T-helper 2 cell treated with Interferon-gamma antibody and Interleukin-4, amounts not matched to agents 5 μg/mL and 100 μg/mL, for 36 hours (primary cell): ENCODE results near the gene PDCD2L.
A peak's percentile ranks its signal among the peaks of the same experiment; 100 is the strongest.
"Not testable (repeated sequence)": the region's sequence is repeated elsewhere in the genome, so short reads cannot be mapped to it uniquely, and the experiment has no call there.

Experiments used
- DNase-seq: peaks from one replicate; pipeline ENCODE4 v3.0.0; 2021; ENCODE audit warnings: low spot score
- H3K27ac Mint-ChIP-seq: one replicate; pipeline ENCODE4 v1.8.0; 2021; ENCODE audit warnings: mild to moderate bottlenecking, mixed read lengths
- H3K27me3 Mint-ChIP-seq: one replicate; pipeline ENCODE4 v1.8.0; 2021; ENCODE audit warnings: low read depth, mixed read lengths
- H3K36me3 Mint-ChIP-seq: one replicate; pipeline ENCODE4 v1.8.0; 2021; ENCODE audit warnings: low read depth, mixed read lengths
- H3K4me1 Mint-ChIP-seq: one replicate; pipeline ENCODE4 v1.8.0; 2021; ENCODE audit warnings: low read depth, mixed read lengths
- H3K4me3 Mint-ChIP-seq: one replicate; pipeline ENCODE4 v1.8.0; 2022; ENCODE audit warnings: mild to moderate bottlenecking, moderate library complexity, mixed read lengths
- H3K9me3 Mint-ChIP-seq: one replicate; pipeline ENCODE4 v1.8.0; 2021; ENCODE audit warnings: mixed read lengths

Gene PDCD2L

DNA sequence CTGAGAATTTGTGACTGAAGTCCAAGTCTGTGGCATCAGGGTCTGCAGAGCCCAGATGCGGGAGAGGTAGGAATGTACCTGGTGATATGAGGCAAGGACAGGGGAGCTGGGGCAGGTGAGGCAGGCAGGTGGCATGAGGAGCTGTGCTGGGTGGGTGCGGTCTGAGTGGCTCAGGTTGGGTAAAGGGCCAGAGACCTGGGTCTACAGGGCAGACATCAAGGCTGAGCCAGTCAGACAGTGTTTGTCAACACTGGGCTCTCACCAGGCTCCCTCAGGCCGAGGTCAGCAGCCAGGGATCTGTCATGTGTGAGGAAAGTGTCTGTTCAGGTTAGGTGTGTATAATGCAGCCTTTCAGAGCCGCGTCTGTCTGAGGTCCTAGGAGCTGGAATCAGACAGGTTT lies 20.6 kb upstream of the PDCD2L start:
- H3K9me3 Mint-ChIP-seq = no peaks in the 10 kb centered on the region
- peaks cover 4% of the 10 kb centered on the region for H3K4me1 Mint-ChIP-seq
- H3K27me3 Mint-ChIP-seq = no peaks in the 10 kb centered on the region
- peaks cover 74% of the 10 kb centered on the region for H3K36me3 Mint-ChIP-seq
- DNase-seq = no peak
- H3K4me3 Mint-ChIP-seq = no peak overlapping the region
- H3K27ac Mint-ChIP-seq = no peak overlapping the region

DNA sequence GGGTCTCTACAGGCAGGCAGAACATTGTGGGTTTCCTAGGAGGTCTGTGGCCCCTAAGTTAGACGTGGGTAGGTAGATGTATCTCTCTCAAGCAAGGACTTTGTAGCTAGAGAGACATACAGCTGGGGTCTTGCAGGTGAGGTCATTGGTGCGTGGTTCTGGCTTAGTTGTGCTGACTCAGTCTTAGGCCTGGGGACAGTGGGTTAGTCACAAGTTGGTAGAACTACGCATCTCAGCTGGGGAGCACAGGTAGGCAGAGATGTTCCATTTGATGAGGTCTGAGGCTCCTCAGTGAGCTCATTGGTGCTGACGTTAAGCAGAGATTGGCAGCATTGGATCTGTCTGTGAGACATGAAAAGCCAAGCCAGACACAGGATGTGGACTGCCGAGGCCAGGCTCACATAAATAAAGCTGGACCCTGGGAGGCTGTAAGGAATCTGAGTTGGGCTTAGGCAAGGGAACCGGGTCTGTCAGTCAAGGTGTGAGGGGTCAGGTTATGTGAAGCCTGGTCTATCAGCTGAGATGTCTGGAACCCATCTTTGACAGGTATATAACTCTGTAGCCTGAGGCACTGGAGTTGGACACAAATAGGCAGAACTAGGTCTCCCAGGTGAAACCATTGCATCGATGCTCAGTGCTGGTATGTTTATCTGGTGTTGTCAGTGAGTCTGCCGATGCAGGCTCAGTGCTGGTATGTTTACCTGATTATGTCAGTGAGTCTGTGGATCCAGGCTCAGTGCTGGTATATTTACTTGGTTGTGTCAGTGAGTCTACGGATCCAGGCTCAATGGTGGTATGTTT lies 17.4 kb upstream of the PDCD2L start:
- Mint-ChIP-seq H3K36me3 (peaks cover 55% of the 10 kb centered on the region), H3K4me1 (peaks cover 2% of the 10 kb centered on the region), H3K27me3 (no peaks in the 10 kb centered on the region), H3K27ac (no peak overlapping the region), H3K9me3 (no peaks in the 10 kb centered on the region), H3K4me3 (no peak overlapping the region)
- DNase-seq = no peak

DNA sequence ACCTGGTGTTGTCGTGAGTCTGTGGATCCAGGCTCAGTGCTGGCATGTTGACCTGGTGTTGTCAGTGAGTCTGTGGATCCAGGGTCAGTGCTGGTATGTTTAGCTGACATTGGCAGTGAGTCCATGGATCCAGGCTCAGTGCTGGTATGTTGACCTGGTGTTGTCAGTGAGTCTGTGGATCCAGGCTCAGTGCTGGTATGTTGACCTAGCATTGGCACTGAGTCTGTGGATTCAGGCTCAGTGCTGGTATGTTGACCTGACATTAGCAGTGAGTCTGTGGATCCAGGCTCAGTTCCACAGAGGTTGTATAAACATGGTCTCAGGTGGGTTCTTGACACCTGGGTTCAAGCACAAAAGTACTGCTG lies 16.8 kb upstream of the PDCD2L start:
- DNase-seq = no peak
- H3K27me3 Mint-ChIP-seq = no peaks in the 10 kb centered on the region
- H3K4me1 Mint-ChIP-seq = peaks cover 2% of the 10 kb centered on the region
- H3K36me3 Mint-ChIP-seq = peaks cover 49% of the 10 kb centered on the region
- no peak overlapping the region for H3K4me3 Mint-ChIP-seq
- no peaks in the 10 kb centered on the region for H3K9me3 Mint-ChIP-seq
- no peak overlapping the region for H3K27ac Mint-ChIP-seq

DNA sequence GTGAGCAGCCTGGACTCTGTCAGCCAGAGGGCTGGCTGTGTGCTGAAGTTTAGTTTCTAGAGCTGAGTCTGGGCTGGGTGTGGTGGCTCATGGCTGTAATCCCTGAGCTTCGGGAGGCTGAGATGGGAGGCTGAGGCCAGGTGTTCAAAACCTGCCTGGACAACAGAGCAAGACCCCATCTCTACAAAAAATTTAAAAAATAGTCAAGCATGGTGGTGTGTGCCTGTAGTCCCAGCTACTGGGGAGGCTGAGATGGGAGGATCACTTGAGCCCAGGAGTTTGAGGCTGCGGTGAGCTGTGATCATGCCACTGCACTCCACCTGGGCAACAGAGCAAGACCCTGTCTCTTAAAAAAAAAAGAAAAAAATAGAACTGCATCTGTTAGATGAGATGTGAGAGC lies 15.5 kb upstream of the PDCD2L start:
- not testable (repeated sequence) for H3K4me1 Mint-ChIP-seq, DNase-seq, H3K27me3 Mint-ChIP-seq, H3K4me3 Mint-ChIP-seq, H3K9me3 Mint-ChIP-seq, H3K27ac Mint-ChIP-seq
- peaks cover 36% of the 10 kb centered on the region for H3K36me3 Mint-ChIP-seq

DNA sequence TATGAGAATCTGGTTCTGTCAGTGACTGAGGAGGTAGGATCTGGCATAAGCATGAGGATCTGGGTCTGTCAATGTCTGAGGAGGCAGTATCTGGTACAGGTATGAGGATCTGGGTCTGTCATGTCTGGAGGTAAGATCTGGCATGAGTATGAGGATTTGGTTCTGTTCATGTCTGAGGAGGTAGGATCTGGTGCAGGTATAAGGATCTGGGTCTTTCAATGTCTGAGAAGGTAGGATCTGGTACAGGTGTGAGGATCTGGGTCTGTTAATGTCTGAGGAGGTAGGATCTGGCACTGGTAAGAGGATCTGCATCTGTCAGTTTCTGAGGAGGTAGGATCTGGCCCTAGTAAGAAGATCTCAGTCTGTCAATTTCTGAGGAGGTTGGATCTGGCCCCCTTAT lies 12.4 kb upstream of the PDCD2L start:
- Mint-ChIP-seq H3K4me1 (no peaks in the 10 kb centered on the region), H3K27ac (no peak overlapping the region), H3K36me3 (peaks cover 22% of the 10 kb centered on the region), H3K9me3 (no peaks in the 10 kb centered on the region), H3K4me3 (no peak overlapping the region), H3K27me3 (no peaks in the 10 kb centered on the region)
- DNase-seq = no peak

DNA sequence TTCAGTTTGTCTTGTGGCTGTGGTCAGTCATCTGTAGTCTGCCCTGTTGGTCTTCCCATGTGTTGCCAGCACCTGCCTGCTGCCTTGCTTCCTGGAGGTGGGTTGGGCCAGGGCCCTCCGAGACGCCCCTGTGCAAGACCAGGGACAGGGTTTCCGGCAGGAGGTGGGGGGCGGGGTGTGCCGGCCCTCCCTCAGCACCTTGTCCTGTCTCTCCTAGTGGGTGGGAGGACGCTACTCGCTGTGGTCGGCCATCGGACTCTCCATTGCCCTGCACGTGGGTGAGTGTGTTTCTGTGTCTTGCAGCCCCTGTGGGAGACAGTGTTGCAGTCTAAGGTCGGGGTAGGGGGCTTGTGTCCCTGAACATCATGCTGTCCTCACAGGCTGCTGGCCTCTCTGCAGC lies 11.2 kb upstream of the PDCD2L start:
- Mint-ChIP-seq H3K27ac (no peak overlapping the region), H3K9me3 (no peaks in the 10 kb centered on the region), H3K36me3 (peaks cover 25% of the 10 kb centered on the region), H3K4me1 (no peaks in the 10 kb centered on the region), H3K4me3 (no peak overlapping the region), H3K27me3 (no peaks in the 10 kb centered on the region)
- DNase-seq = no peak

DNA sequence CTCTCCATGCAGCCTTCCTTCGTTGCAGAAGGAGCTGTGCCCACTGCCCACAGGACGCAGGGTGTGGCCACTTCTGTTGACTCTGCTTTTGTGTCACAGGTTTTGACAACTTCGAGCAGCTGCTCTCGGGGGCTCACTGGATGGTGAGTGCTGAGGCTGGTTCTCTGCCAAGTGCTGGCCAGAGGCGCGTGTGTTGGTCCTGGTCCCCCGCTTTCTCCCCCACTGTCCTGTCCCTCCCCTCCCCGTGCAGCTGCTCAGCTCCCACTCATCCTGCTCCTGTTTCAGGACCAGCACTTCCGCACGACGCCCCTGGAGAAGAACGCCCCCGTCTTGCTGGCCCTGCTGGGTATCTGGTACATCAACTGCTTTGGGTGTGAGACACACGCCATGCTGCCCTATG lies 10.6 kb upstream of the PDCD2L start:
- H3K27ac Mint-ChIP-seq = no peak overlapping the region
- peaks cover 25% of the 10 kb centered on the region for H3K36me3 Mint-ChIP-seq
- no peaks in the 10 kb centered on the region for H3K27me3 Mint-ChIP-seq
- no peak for DNase-seq
- no peaks in the 10 kb centered on the region for H3K4me1 Mint-ChIP-seq
- H3K9me3 Mint-ChIP-seq = no peaks in the 10 kb centered on the region
- no peak overlapping the region for H3K4me3 Mint-ChIP-seq

DNA sequence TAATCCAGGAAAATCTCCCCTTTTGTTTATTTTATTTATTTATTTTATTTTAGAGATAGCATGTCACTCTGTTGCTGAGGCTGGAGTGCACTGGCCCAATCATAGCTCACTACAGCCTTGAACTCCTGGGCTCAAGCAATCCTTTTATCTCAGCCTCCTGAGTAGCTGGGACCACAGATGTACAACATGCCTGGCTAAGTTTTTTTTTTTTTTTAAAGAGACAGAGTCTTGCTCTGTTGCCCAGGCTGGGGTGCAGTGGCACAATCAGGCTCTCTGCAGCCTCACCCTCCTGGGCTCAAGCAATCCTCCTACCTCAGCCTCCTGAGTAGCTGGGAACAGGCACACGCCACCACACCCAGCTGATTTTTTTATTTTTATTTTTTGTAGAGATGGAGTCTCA lies 6.3 kb upstream of the PDCD2L start:
- no peak overlapping the region for H3K27ac Mint-ChIP-seq
- peaks cover 49% of the 10 kb centered on the region for H3K36me3 Mint-ChIP-seq
- H3K27me3 Mint-ChIP-seq = no peaks in the 10 kb centered on the region
- no peak overlapping the region for H3K4me3 Mint-ChIP-seq
- no peaks in the 10 kb centered on the region for H3K4me1 Mint-ChIP-seq
- no peak for DNase-seq
- no peaks in the 10 kb centered on the region for H3K9me3 Mint-ChIP-seq

DNA sequence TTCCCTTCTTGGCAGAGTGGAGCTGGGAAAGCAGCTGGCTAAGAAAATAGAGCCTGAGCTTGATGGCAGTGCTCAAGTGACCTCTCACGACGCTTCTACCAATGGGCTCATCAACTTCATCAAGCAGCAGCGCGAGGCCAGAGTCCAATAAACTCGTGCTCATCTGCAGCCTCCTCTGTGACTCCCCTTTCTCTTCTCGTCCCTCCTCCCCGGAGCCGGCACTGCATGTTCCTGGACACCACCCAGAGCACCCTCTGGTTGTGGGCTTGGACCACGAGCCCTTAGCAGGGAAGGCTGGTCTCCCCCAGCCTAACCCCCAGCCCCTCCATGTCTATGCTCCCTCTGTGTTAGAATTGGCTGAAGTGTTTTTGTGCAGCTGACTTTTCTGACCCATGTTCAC lies 4.3 kb upstream of the PDCD2L start:
- no peak for DNase-seq
- Mint-ChIP-seq H3K36me3 (peaks cover 47% of the 10 kb centered on the region), H3K27me3 (no peaks in the 10 kb centered on the region)

DNA sequence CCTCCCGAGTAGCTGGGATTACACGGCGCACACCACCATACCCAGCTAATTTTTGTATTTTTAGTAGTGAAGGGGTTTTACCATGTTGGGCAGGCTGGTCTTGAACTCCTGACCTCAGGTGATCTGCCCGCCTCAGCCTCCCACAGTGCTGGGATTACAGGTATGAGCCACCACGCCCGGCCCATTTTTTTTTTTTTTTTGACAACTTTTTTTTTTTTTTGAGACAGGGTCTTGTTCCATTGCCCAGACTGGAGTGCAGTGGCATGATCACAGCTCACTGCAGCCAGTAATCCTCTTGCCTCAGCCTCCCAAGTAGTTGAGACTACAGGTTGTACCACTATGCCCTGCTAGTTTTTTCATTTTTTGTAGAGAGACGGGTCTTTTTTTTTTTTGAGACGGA lies 3.4 kb upstream of the PDCD2L start:
- H3K36me3 Mint-ChIP-seq = peaks cover 43% of the 10 kb centered on the region
- not testable (repeated sequence) for DNase-seq, H3K27me3 Mint-ChIP-seq

More for the DNA sequence above, 4.3 kb upstream of the PDCD2L start:
- H3K27ac Mint-ChIP-seq = no peak overlapping the region
- no peaks in the 10 kb centered on the region for H3K9me3 Mint-ChIP-seq
- no peak overlapping the region for H3K4me3 Mint-ChIP-seq
- H3K4me1 Mint-ChIP-seq = peaks cover 3% of the 10 kb centered on the region

DNA sequence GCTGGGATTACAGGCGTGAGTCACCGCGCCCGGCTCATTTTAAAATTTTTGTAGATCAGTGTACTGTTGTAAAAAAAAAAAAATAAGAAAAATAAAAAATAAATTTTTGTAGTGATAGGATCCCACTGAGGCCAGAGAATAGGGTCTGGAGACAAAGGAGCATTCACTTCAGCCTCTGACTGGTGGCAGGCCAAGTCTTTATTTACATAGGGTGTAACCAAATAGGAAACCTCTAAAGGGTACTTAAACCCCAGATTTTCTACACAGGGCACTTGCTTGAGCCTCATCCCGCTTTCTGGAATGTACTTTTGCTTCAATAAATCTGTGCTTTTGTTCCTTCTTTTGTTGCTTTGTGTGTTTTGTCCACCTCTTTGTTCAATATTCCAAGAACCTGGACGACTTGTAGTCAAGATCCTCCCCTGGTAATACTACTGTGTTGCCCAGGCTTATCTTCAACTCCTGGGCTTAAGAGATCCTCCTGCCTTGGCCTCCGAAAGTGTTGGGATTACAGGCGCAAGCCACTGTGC lies 2.1 kb upstream of the PDCD2L start:
- peak overlapping the region; percentile 26 for H3K27ac Mint-ChIP-seq
- no peak overlapping the region for H3K4me3 Mint-ChIP-seq
- H3K4me1 Mint-ChIP-seq = peaks cover 4% of the 10 kb centered on the region
- no peaks in the 10 kb centered on the region for H3K27me3 Mint-ChIP-seq
- peaks cover 36% of the 10 kb centered on the region for H3K36me3 Mint-ChIP-seq
- H3K9me3 Mint-ChIP-seq = no peaks in the 10 kb centered on the region
- DNase-seq = no peak

More for the DNA sequence above, 3.4 kb upstream of the PDCD2L start:
- not testable (repeated sequence) for H3K9me3 Mint-ChIP-seq, H3K4me3 Mint-ChIP-seq, H3K4me1 Mint-ChIP-seq, H3K27ac Mint-ChIP-seq

DNA sequence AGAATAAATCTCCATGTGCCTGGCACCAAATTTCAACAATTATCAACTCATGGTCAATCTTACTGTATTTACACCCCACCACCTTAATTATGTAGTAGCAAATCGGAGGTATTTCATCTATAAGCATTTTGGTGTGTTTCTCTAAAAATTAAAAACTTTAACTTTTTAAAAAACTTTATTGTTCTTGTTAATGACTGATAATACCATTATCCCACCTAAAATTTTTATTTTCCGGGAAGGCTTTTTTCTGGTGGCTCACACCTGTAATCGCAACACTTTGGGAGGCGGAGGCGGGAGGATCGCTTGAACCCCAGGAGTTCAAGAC lies 453 bp upstream of the PDCD2L start:
- H3K27me3 Mint-ChIP-seq = no peaks in the 10 kb centered on the region
- no peaks in the 10 kb centered on the region for H3K9me3 Mint-ChIP-seq
- peak overlapping the region; percentile 87 for H3K27ac Mint-ChIP-seq
- H3K4me3 Mint-ChIP-seq = peak overlapping the region; percentile 92
- H3K4me1 Mint-ChIP-seq = peaks cover 4% of the 10 kb centered on the region
- no peak for DNase-seq
- H3K36me3 Mint-ChIP-seq = peaks cover 29% of the 10 kb centered on the region

DNA sequence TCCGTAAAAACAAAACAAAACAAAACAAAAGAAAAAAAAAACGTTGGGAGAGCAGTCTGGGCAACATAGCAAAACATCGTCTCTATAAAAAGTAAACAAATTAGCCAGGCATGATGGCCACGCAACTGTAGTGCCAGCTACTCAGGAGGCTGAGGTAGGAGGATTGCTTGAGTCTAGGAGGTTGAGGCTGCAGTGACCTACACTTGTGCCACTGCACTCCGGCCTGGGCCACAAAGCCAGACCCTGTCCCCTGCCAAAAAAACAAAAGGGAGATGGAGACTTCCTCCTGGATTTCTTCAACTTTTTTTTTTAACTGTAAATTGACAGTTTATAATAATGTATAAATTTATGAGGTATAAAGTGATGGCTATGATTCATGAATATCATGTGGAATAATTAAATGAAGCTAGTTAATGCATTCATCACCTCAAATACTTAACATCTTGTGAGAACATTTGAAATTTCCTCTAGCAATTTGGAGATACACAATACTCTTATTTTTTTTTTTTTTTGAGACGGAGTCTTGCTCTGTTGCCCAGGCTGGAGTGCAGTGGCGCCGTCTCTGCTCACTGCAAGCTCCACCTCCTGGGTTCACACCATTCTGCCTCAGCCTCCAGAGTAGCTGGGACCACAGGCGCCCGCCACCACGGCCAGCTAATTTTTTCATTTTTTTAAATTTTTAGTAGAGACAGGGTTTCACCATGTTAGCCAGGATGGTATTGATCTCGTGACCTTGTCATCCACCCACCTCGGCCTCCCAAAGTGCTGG lies 1.9 kb downstream of the PDCD2L start:
- no peak for DNase-seq
- Mint-ChIP-seq H3K4me3 (no peak overlapping the region), H3K27ac (peak overlapping the region; percentile 15), H3K27me3 (no peaks in the 10 kb centered on the region), H3K4me1 (peaks cover 4% of the 10 kb centered on the region), H3K36me3 (peaks cover 19% of the 10 kb centered on the region), H3K9me3 (no peaks in the 10 kb centered on the region)

DNA sequence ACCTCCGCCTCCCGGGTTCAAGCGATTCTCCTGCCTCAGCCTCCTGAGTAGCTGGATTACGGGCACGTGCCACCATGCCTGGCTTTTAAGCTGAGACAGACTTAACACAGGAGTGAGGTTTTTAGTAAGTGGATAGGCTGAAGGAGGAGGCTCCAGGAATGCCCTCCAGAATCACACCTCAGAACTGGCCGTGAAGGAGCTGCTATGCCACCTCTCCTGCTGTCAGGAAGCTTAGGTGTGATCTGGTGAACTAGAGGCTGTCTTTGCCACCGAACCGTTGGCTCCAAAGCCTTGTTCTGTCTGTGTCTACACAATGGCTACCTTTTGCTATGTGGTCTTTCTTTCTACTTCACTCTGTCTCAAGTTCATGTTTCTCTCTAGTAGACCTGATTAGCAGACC lies 4.2 kb downstream of the PDCD2L start:
- no peak overlapping the region for H3K4me3 Mint-ChIP-seq
- no peak for DNase-seq
- H3K27me3 Mint-ChIP-seq = no peaks in the 10 kb centered on the region
- no peaks in the 10 kb centered on the region for H3K9me3 Mint-ChIP-seq
- no peak overlapping the region for H3K27ac Mint-ChIP-seq
- H3K36me3 Mint-ChIP-seq = peaks cover 14% of the 10 kb centered on the region
- peaks cover 4% of the 10 kb centered on the region for H3K4me1 Mint-ChIP-seq
